Activated CD4-positive, alpha-beta T cell treated with anti-CD3 and anti-CD28 coated beads, Interleukin-10, Interleukin-2, amounts not matched to agents 100 ng/mL and 50 ng/mL, durations not matched to agents 16 hours and 8 hours (primary cell): ENCODE results near the gene RORC.
"Not testable (repeated sequence)": the region's sequence is repeated elsewhere in the genome, so short reads cannot be mapped to it uniquely, and the experiment has no call there.

ENCODE experiments used
- DNase-seq: peaks from one replicate; pipeline ENCODE4 v3.0.0-alpha.2; 2020

The RORC gene

GRCh38 chr1:151803915-151804314 lies 27.7 kb downstream of the RORC start:
- no peak for DNase-seq

- no peak for DNase-seq
Measured at GRCh38 chr1:151803164-151803563, 28.4 kb downstream of the RORC start.

- no peak for DNase-seq
Measured at GRCh38 chr1:151802372-151802771, 29.2 kb downstream of the RORC start.

GRCh38 chr1:151801846-151802245 lies 29.8 kb downstream of the RORC start:
- DNase-seq: no peak

- no peak for DNase-seq
Measured at GRCh38 chr1:151801310-151801820, 30.2 kb downstream of the RORC start.

- no peak for DNase-seq
Measured at GRCh38 chr1:151800830-151801229, 30.8 kb downstream of the RORC start.

- no peak for DNase-seq
Measured at GRCh38 chr1:151799179-151800022, 32.2 kb downstream of the RORC start.

- no peak for DNase-seq
Measured at GRCh38 chr1:151798571-151798970, 33.0 kb downstream of the RORC start.

- DNase-seq: peak; percentile 19
Measured at GRCh38 chr1:151790940-151791651, 40.5 kb downstream of the RORC start.

GRCh38 chr1:151790071-151790939 lies 41.3 kb downstream of the RORC start, which contains the start of gene TDRKH:
Gene TDRKH, minus strand, starts transcription at chr1:151790500. Its CDS starts 7,478 bp downstream, at chr1:151783022.
- DNase-seq: peak; percentile 100

GRCh38 chr1:151787689-151788088 lies 43.9 kb downstream of the RORC start:
- DNase-seq: no peak

- DNase-seq: no peak
Measured at GRCh38 chr1:151783796-151784195, 47.8 kb downstream of the RORC start.

GRCh38 chr1:151782741-151783140 lies 48.9 kb downstream of the RORC start:
- no peak for DNase-seq

GRCh38 chr1:151782026-151782425 lies 49.6 kb downstream of the RORC start:
- not testable (repeated sequence) for DNase-seq

- DNase-seq: not testable (repeated sequence)
Measured at GRCh38 chr1:151780736-151781135, 50.9 kb downstream of the RORC start.

GRCh38 chr1:151779852-151780251 lies 51.8 kb downstream of the RORC start:
- no peak for DNase-seq

GRCh38 chr1:151777317-151777716 lies 54.3 kb downstream of the RORC start:
- DNase-seq: no peak

GRCh38 chr1:151776665-151777062 lies 54.9 kb downstream of the RORC start:
- DNase-seq: no peak

GRCh38 chr1:151775894-151776664 lies 55.5 kb downstream of the RORC start:
- no peak for DNase-seq

- no peak for DNase-seq
Measured at GRCh38 chr1:151774256-151774922, 57.2 kb downstream of the RORC start.

- DNase-seq: no peak
Measured at GRCh38 chr1:151773702-151774101, 57.9 kb downstream of the RORC start.
